ENCODE measurements around the gene ZNF512B.
"Not testable (repeated sequence)": the region's sequence is repeated elsewhere in the genome, so short reads cannot be mapped to it uniquely, and the experiment has no call there.

The ZNF512B gene

DNA sequence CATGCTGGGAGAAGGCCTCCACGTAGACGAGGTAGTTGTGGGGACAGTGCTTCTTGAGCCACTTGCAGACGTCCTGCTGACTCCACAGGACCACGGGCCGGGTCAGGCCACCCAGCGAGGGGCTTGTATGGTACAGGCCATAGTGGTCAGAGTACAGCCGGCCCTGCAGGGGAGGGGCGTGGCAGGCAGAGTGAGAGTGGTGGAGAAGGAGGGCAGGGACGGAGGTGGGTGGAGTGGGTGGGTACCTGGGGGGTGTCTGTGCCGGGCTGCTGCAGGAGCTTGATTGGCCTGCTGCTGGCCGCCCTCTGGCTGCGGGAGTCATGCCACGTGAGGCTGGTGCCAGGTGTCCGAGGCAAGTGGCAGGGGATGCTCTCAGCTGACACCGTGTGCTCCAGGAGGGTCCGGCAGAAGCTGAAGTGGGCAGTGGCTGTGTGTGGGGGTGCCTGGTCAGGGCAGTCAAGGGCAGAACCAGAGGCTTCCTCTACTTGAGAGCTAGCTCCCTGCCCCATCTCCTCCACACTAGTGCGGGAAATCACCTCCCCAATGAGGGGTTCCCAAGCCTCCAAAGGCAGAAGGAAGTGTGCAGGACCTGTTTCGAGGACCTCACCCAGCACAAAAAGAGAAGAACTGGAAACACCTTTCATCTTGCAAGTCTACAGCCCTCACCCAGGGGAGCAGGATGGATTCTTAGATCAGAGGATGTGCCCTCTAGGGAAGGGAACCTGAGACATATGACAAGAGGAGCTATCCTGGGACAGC lies 7.4 kb upstream of the ZNF512B start:
- H3K4me3 ChIP-seq (ENCODE audit: low read length) = no peak overlapping the region
- no peak for DNase-seq (ENCODE audit: low read depth)

DNA sequence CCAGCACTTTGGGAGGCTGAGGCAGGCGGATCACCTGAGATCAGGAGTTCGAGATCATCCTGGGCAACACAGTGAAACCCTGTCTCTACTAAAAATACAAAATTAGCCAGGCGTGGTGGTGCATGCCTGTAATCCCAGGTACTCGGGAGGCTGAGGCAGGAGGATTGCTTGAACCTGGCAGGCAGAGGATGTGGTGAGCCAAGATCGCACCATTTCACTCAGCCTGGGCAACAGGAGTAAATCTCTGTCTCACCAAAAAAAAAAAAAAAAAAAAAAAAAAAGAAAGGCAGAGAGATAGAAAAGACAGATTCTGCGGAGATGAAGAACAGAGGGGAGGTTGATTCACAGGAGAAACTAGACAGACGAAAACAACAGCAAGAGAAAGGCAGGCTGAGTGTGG lies 6.8 kb upstream of the ZNF512B start:
- DNase-seq (ENCODE audit: low read depth); H3K4me3 ChIP-seq (ENCODE audit: low read length): not testable (repeated sequence)

More for the DNA sequence above, 7.4 kb upstream of the ZNF512B start:
- TF ChIP-seq, protein P1, sequence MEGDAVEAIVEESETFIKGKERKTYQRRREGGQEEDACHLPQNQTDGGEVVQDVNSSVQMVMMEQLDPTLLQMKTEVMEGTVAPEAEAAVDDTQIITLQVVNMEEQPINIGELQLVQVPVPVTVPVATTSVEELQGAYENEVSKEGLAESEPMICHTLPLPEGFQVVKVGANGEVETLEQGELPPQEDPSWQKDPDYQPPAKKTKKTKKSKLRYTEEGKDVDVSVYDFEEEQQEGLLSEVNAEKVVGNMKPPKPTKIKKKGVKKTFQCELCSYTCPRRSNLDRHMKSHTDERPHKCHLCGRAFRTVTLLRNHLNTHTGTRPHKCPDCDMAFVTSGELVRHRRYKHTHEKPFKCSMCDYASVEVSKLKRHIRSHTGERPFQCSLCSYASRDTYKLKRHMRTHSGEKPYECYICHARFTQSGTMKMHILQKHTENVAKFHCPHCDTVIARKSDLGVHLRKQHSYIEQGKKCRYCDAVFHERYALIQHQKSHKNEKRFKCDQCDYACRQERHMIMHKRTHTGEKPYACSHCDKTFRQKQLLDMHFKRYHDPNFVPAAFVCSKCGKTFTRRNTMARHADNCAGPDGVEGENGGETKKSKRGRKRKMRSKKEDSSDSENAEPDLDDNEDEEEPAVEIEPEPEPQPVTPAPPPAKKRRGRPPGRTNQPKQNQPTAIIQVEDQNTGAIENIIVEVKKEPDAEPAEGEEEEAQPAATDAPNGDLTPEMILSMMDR (conservative IDR thresholded peaks at IDR 0.05; ENCODE audit: low read length) = no peak

DNA sequence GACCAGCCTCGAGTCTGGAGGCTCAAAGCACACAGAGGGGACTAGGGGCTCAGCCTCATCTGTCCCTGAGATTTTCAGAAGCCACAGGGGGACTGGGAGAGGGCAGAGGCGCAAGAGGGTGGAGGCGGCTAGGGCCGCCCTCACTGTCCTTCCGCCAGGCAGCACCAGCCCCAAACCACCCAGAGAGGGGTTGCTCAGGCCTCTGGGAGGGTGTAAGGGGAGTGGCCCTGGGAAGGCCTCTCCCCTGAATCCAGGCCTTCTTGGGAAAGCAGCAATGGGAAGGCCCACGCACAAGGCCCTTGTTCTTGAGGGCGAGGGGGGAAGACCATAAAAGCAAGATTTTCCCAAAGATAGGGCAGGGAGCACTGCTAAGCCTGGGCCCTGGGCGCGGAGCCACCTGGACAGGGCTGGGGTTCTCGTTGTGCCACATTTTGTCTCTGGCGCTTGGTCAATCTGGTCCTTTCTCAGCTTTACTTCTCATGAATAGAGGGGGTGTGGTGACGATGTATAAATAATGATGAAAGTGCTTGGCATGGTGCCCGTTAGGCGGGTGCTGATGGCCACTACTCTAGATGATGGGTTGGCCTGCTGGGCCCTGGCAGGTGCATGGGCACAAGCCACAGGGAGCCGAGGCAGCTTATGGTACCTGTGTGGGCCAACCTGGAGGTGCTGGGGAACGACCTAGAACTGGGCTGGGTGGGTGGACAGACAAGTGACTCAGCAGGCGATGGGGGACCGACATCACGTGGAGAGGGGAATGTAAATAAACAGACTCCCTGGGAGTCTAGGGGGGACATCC lies 4.9 kb upstream of the ZNF512B start:
- no peak overlapping the region for H3K4me3 ChIP-seq (ENCODE audit: low read length)
- TF ChIP-seq, protein P1 (conservative IDR thresholded peaks at IDR 0.05; ENCODE audit: low read length) = no peak
- no peak for DNase-seq (ENCODE audit: low read depth)

DNA sequence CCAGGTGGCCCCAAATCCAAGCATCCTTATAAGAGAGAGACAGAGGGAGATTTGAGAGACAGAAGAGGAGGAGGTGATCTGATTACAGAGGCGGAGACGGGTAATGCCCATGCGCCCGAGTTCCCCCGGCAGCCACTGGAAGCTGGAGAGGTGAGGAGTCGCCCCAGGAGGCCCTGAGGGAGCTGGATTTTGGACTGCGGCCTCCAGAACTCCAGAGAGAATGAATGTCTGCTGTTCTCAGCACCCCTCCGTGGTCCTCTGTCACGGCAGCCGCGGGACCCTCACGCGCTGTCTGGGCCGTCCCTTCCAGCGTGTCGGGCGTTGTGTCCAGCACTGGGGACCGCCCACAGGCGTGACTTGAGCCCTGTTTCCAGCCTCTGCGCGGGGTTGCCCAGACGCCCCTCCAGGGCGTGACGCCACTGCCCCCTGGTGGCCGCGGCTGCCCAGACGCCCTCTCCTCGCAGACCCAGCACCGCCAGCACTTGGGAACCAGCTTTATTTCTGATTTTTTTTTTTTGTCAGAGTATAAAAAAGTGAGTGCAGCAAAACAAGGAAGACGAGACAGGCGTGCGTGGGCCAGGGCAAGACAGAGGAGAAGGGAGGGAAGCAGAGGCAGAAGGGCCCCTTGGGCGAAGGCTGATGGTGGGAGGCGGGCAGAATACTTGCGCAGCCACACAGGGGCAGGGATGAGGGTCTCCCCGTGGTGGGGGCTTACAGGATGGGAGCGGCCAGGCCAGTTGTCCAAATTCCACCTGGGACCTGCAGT lies 4.1 kb upstream of the ZNF512B start:
- peak overlapping the region; percentile 63 for H3K4me3 ChIP-seq (ENCODE audit: low read length)
- TF ChIP-seq, protein P1 (conservative IDR thresholded peaks at IDR 0.05; ENCODE audit: low read length) = peak; percentile 80
- DNase-seq (ENCODE audit: low read depth) = peak; percentile 74

DNA sequence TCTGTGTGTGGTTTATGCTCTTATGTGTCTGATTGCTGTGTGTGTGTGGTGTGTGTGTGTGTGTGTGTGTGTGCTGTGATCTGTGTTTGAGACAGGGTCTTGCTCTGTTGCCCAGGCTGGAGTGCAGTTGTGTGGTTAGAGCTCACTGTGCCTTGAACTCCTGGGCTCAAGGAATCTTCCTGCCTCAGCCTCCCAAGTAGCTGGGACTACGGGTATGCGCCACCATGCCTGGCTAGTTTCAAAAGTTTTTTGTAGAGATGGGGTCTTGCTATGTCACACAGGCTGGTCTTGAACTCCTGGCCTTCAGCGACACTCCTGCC lies 3.4 kb upstream of the ZNF512B start:
- DNase-seq (ENCODE audit: low read depth) = no peak
- TF ChIP-seq, protein P1 (conservative IDR thresholded peaks at IDR 0.05; ENCODE audit: low read length) = no peak
- H3K4me3 ChIP-seq (ENCODE audit: low read length) = no peak overlapping the region

DNA sequence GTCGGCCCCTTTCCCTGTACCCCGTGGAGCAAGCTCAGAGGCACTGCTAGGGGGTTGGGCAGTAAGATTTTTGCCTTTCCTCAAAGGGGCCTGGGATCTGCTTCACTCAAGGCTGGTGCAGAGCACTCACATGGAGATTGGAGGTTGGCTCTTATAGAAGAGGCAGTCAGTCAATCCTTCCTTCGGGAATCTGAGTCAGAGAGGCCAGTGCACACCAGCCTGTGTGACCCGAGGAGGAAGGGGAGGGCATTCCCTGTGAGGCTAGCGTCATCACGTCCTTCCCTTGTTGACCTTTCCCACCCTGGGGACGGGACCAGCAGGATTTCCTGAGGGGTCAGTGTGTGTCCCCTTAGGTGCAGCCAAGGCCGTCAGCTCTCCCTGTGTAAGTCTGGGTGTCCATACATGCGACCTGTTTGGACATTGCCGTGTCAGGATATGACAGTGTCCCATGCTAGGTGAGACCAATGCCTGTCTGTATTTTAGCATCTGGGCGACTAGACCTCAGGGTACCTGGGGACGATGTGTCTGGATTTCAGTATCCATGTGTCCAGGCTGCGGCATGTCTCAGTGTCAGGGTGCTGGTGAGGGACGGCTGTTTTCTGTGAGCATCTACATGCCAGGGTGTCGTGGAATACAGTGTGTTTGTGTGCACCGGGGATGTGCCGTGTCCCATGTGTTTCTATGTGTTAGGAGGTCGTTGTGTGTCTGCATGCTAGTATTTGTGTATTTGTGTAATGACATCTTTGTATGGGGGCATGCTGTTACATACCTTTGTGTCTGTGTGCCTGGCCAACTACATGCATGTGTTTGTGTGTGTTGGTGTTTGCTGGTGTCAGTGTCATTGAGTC lies 2.8 kb upstream of the ZNF512B start:
- no peak for DNase-seq (ENCODE audit: low read depth)
- no peak overlapping the region for H3K4me3 ChIP-seq (ENCODE audit: low read length)
- TF ChIP-seq, protein P1 (conservative IDR thresholded peaks at IDR 0.05; ENCODE audit: low read length) = no peak

DNA sequence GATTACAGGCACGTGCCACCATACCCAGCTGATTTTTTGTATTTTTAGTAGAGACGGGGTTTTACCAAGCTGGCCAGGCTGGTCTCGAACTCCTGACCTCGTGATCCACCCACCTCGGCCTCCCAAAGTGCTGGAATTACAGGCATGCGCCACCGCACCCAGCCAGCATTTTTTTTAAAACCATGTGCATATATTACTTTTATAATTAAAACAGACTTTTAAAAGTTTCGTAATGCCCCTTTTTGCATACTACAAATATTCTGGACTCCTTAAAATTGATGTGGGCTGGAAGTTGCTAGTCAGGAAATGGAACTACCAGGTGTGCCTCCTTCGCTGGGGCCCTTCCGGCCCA lies 2.2 kb upstream of the ZNF512B start:
- not testable (repeated sequence) for H3K4me3 ChIP-seq (ENCODE audit: low read length)

More for the DNA sequence above, 2.2 kb upstream of the ZNF512B start:
- DNase-seq (ENCODE audit: low read depth) = not testable (repeated sequence)

All from AG10803 (cell line).